Measurements from ENCODE around the gene USH1C.

GRCh38 chr11:17532784-17533183 lies 11.4 kb downstream of the USH1C start:
- TF ChIP-seq, protein P1, sequence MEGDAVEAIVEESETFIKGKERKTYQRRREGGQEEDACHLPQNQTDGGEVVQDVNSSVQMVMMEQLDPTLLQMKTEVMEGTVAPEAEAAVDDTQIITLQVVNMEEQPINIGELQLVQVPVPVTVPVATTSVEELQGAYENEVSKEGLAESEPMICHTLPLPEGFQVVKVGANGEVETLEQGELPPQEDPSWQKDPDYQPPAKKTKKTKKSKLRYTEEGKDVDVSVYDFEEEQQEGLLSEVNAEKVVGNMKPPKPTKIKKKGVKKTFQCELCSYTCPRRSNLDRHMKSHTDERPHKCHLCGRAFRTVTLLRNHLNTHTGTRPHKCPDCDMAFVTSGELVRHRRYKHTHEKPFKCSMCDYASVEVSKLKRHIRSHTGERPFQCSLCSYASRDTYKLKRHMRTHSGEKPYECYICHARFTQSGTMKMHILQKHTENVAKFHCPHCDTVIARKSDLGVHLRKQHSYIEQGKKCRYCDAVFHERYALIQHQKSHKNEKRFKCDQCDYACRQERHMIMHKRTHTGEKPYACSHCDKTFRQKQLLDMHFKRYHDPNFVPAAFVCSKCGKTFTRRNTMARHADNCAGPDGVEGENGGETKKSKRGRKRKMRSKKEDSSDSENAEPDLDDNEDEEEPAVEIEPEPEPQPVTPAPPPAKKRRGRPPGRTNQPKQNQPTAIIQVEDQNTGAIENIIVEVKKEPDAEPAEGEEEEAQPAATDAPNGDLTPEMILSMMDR (IDR thresholded peaks at IDR 0.05), result no peak
- no peak for TF ChIP-seq POLR2AphosphoS5 (IDR thresholded peaks at IDR 0.05)
- no peak for TF ChIP-seq POLR2A (IDR thresholded peaks at IDR 0.05)
- no peak for TF ChIP-seq EP300 (IDR thresholded peaks at IDR 0.05)

Measured in gastroesophageal sphincter (tissue), 3 donors.